Astrocyte (in vitro differentiated cells and primary cell): ENCODE results near the gene STAP2. TPM values are rescaled to one million over a fixed set of nuclear protein-coding genes. Genes with fewer than 3 reads are reported as not detected.

ENCODE experiments used
- DNase-seq: peaks from one replicate; pipeline ENCODE4 v3.0.0-alpha.2; 2010; ENCODE audit warnings: low read depth
- FAIRE-seq: peaks from 2 replicates; lab custom pipeline; 2011; peaks lifted over from hg19 to GRCh38; lab: Jason Lieb, UNC
- H2AFZ ChIP-seq: 2 replicates; pipeline ENCODE4 v1.6.0; 2012; ENCODE audit warnings: low read depth, low read length, inconsistent platforms
- H3K27ac ChIP-seq: 2 replicates; pipeline ENCODE4 v1.5.1; 2011; ENCODE audit warnings: low read depth, low read length, inconsistent platforms
- H3K27me3 ChIP-seq: 2 replicates; pipeline ENCODE4 v1.6.0; 2011; ENCODE audit warnings: low read length, inconsistent platforms; ENCODE audit not compliant: insufficient read depth
- H3K36me3 ChIP-seq: 2 replicates; pipeline ENCODE4 v1.5.1; 2011; ENCODE audit warnings: low read length, inconsistent platforms; ENCODE audit not compliant: insufficient read depth
- H3K4me1 ChIP-seq: 2 replicates; pipeline ENCODE4 v1.5.1; 2011; ENCODE audit warnings: low read length, inconsistent platforms; ENCODE audit not compliant: insufficient read depth
- H3K4me2 ChIP-seq: 2 replicates; pipeline ENCODE4 v1.6.0; 2012; ENCODE audit warnings: low read length, inconsistent platforms
- H3K4me3 ChIP-seq: 2 replicates; pipeline ENCODE4 v1.5.1; 2011; ENCODE audit warnings: low read depth, mild to moderate bottlenecking, low read length, inconsistent platforms; ENCODE audit not compliant: insufficient read depth
- H3K79me2 ChIP-seq: 2 replicates; pipeline ENCODE4 v1.6.0; 2012; ENCODE audit warnings: mild to moderate bottlenecking, low read length, inconsistent platforms; ENCODE audit not compliant: insufficient read depth
- H3K9ac ChIP-seq: 2 replicates; pipeline ENCODE4 v1.6.0; 2012; ENCODE audit warnings: mild to moderate bottlenecking, low read length, inconsistent platforms
- H3K9me3 ChIP-seq: 2 replicates; pipeline ENCODE4 v1.5.1; 2012; ENCODE audit warnings: low read depth, mild to moderate bottlenecking, low read length, inconsistent platforms; ENCODE audit not compliant: insufficient read depth
- H4K20me1 ChIP-seq: 2 replicates; pipeline ENCODE4 v1.6.0; 2012; ENCODE audit warnings: low read length, inconsistent platforms; ENCODE audit not compliant: insufficient read depth
- H3K27ac Mint-ChIP-seq: one replicate; pipeline ENCODE4 v1.8.0; 2021; ENCODE audit warnings: mild to moderate bottlenecking, mixed read lengths; ENCODE audit not compliant: unreplicated experiment
- H3K27me3 Mint-ChIP-seq: one replicate; pipeline ENCODE4 v1.8.0; 2021; ENCODE audit warnings: low read depth, mixed read lengths; ENCODE audit not compliant: unreplicated experiment
- H3K36me3 Mint-ChIP-seq: one replicate; pipeline ENCODE4 v1.8.0; 2021; ENCODE audit warnings: low read depth, mixed read lengths; ENCODE audit not compliant: unreplicated experiment
- H3K4me1 Mint-ChIP-seq: one replicate; pipeline ENCODE4 v1.8.0; 2021; ENCODE audit warnings: low read depth, mixed read lengths; ENCODE audit not compliant: unreplicated experiment
- H3K4me3 Mint-ChIP-seq: one replicate; pipeline ENCODE4 v1.8.0; 2021; ENCODE audit warnings: mild to moderate bottlenecking, moderate library complexity, mixed read lengths; ENCODE audit not compliant: unreplicated experiment
- H3K9me3 Mint-ChIP-seq: one replicate; pipeline ENCODE4 v1.8.0; 2021; ENCODE audit warnings: mild to moderate bottlenecking, mixed read lengths; ENCODE audit not compliant: unreplicated experiment
- CTCF ChIP-seq: IDR thresholded peaks from 2 replicates; pipeline ENCODE4 v1.5.1; 2011; ENCODE audit warnings: low read depth, mild to moderate bottlenecking, inconsistent platforms, low read length, moderate library complexity; ENCODE audit not compliant: insufficient read depth
- EZH2 ChIP-seq: IDR thresholded peaks from 2 replicates; pipeline ENCODE4 v1.6.1; 2012; ENCODE audit warnings: mild to moderate bottlenecking, low read length, inconsistent platforms; ENCODE audit not compliant: insufficient read depth
- total RNA-seq: library from RNA; stranded (reverse); gene quantifications from 2 replicates; pipeline ENCODE4 v1.2.1, GENCODE V29; 2021

Gene STAP2
- total RNA-seq, 1 donor from 2014 or later, result 5.3 TPM

GRCh38 chr19:4303819-4304537 lies 34.6 kb downstream of the STAP2 start:
- no peaks in the 10 kb centered on the region for H3K4me1 ChIP-seq
- H3K4me3 ChIP-seq, result no peak overlapping the region
- no peak for FAIRE-seq
- H3K4me2 ChIP-seq, result peak overlapping the region; percentile 80
- Mint-ChIP-seq H3K27ac (peak overlapping the region; percentile 41), H3K4me3 (peak overlapping the region; percentile 81), H3K9me3 (no peaks in the 10 kb centered on the region), H3K27me3 (peaks cover 6% of the 10 kb centered on the region), H3K36me3 (peaks cover 2% of the 10 kb centered on the region), H3K4me1 (peaks cover 2% of the 10 kb centered on the region)
- H2AFZ ChIP-seq, result peak overlapping the region; percentile 76
- no peaks in the 10 kb centered on the region for H4K20me1 ChIP-seq
- H3K27me3 ChIP-seq, result no peaks in the 10 kb centered on the region
- no peaks in the 10 kb centered on the region for H3K9me3 ChIP-seq
- no peaks in the 10 kb centered on the region for H3K36me3 ChIP-seq
- no peak for TF ChIP-seq EZH2
- TF ChIP-seq CTCF, result no peak
- no peaks in the 10 kb centered on the region for H3K79me2 ChIP-seq
- DNase-seq, result no peak
- no peak overlapping the region for H3K9ac ChIP-seq
- H3K27ac ChIP-seq, result no peak overlapping the region

- peaks cover 2% of the 10 kb centered on the region for H3K4me1 Mint-ChIP-seq
- no peak within 1 kb of the TSS for H3K4me2 ChIP-seq
- no peak within 1 kb of the TSS for H3K27ac Mint-ChIP-seq
- H3K36me3 Mint-ChIP-seq, result peaks cover 2% of the 10 kb centered on the region
- H3K4me1 ChIP-seq, result no peaks in the 10 kb centered on the region
- H3K9me3 ChIP-seq, result no peaks in the 10 kb centered on the region
- H3K27ac ChIP-seq, result no peak within 1 kb of the TSS
- no peak within 1 kb of the TSS for H3K4me3 ChIP-seq
- peaks cover 6% of the 10 kb centered on the region for H3K27me3 Mint-ChIP-seq
- H4K20me1 ChIP-seq, result no peaks in the 10 kb centered on the region
- DNase-seq, result no peak
- no peak within 1 kb of the TSS for H3K9ac ChIP-seq
- H3K27me3 ChIP-seq, result no peaks in the 10 kb centered on the region
- no peak within 1 kb of the TSS for H2AFZ ChIP-seq
- H3K79me2 ChIP-seq, result no peaks in the 10 kb centered on the region
- no peaks in the 10 kb centered on the region for H3K36me3 ChIP-seq
- FAIRE-seq, result no peak
- H3K9me3 Mint-ChIP-seq, result no peaks in the 10 kb centered on the region
- no peak for TF ChIP-seq CTCF
- TF ChIP-seq EZH2, result no peak
- no peak within 1 kb of the TSS for H3K4me3 Mint-ChIP-seq
These were observed 36.4 kb downstream of the STAP2 start, which contains the start of gene TMIGD2 for GRCh38 chr19:4302243-4302640. TMIGD2 (minus strand) TSS chr19:4302389; CDS start chr19:4302385, 4 bp downstream.

- H3K27ac Mint-ChIP-seq, result no peak overlapping the region
- no peak overlapping the region for H3K4me2 ChIP-seq
- H3K4me1 Mint-ChIP-seq, result peaks cover 2% of the 10 kb centered on the region
- FAIRE-seq (no peak), DNase-seq (no peak)
- H3K9me3 Mint-ChIP-seq, result no peaks in the 10 kb centered on the region
- H3K27me3 Mint-ChIP-seq, result peaks cover 6% of the 10 kb centered on the region
- no peak overlapping the region for H3K9ac ChIP-seq
- H3K27ac ChIP-seq, result no peak overlapping the region
- no peaks in the 10 kb centered on the region for H3K4me1 ChIP-seq
- H2AFZ ChIP-seq, result no peak overlapping the region
- H3K36me3 ChIP-seq, result no peaks in the 10 kb centered on the region
- peaks cover 2% of the 10 kb centered on the region for H3K36me3 Mint-ChIP-seq
- no peaks in the 10 kb centered on the region for H4K20me1 ChIP-seq
- H3K27me3 ChIP-seq, result no peaks in the 10 kb centered on the region
- no peak overlapping the region for H3K4me3 ChIP-seq
- no peak for TF ChIP-seq EZH2
- H3K79me2 ChIP-seq, result no peaks in the 10 kb centered on the region
- H3K9me3 ChIP-seq, result no peaks in the 10 kb centered on the region
- no peak overlapping the region for H3K4me3 Mint-ChIP-seq
These were observed 36.9 kb downstream of the STAP2 start for GRCh38 chr19:4301590-4302242.
